NT2/D1 (cell line): ENCODE measurements around the gene FOXP4.

Experiments used
- SUZ12 ChIP-seq: IDR thresholded peaks from 2 replicates; pipeline ENCODE4 v1.6.1; 2011; ENCODE audit not compliant: insufficient read length, insufficient read depth; ENCODE audit errors: extremely low read depth
- YY1 ChIP-seq: IDR thresholded peaks from 2 replicates; pipeline ENCODE4 v1.6.1; 2011; ENCODE audit not compliant: insufficient read length, insufficient read depth
- ZNF274 ChIP-seq: IDR thresholded peaks from 2 replicates; pipeline ENCODE4 v1.6.1; 2011; ENCODE audit warnings: mild to moderate bottlenecking, low read depth, low read length

GRCh38 chr6:41508479-41508878, 37.7 kb upstream of the FOXP4 start:
- no peak for TF ChIP-seq ZNF274
- TF ChIP-seq SUZ12, result no peak
- TF ChIP-seq YY1, result no peak
